MM.1S (cell line): ENCODE results near the gene PNMT.

Experiments
- DNase-seq: peaks from one replicate; pipeline ENCODE4 v3.0.0-alpha.2; 2015
- H2AFZ ChIP-seq: fragments of 300-600 bp; sonication (generic); 2 replicates; pipeline ENCODE4 v1.6.0; 2016; ENCODE audit warnings: antibody characterized with exemption, low read length
- H3F3A ChIP-seq: fragments of 300-600 bp; sonication (generic); 2 replicates; pipeline ENCODE4 v1.6.1; 2016; ENCODE audit warnings: mild to moderate bottlenecking, antibody characterized with exemption, low read length, moderate library complexity, mixed read lengths; ENCODE audit not compliant: insufficient read depth
- H3K27ac ChIP-seq: fragments of 300-600 bp; sonication (generic); 2 replicates; pipeline ENCODE4 v1.5.1; 2016; ENCODE audit warnings: mild to moderate bottlenecking, low read length
- H3K27me3 ChIP-seq: fragments of 300-600 bp; sonication (generic); replicated peaks from 2 replicates; pipeline ENCODE4 v1.6.0; 2016; ENCODE audit warnings: low read length; ENCODE audit not compliant: insufficient read depth
- H3K36me3 ChIP-seq: fragments of 300-600 bp; sonication (generic); replicated peaks from 2 replicates; pipeline ENCODE4 v1.6.1; 2016; ENCODE audit warnings: mild to moderate bottlenecking, low read length, mixed read lengths; ENCODE audit not compliant: insufficient read depth
- H3K4me1 ChIP-seq: fragments of 300-600 bp; sonication (generic); 2 replicates; pipeline ENCODE4 v1.6.1; 2016; ENCODE audit warnings: low read length, mixed read lengths
- H3K4me2 ChIP-seq: fragments of 300-600 bp; sonication (generic); 2 replicates; pipeline ENCODE4 v1.6.0; 2016; ENCODE audit warnings: low read depth, low read length
- H3K4me3 ChIP-seq: fragments of 300-600 bp; sonication (generic); 2 replicates; pipeline ENCODE4 v1.5.1; 2016; ENCODE audit warnings: low read length, mixed read lengths
- H3K79me2 ChIP-seq: fragments of 300-600 bp; sonication (generic); 2 replicates; pipeline ENCODE4 v1.6.1; 2016; ENCODE audit warnings: mixed run types, low read length, mixed read lengths
- H3K9ac ChIP-seq: fragments of 300-600 bp; sonication (generic); 2 replicates; pipeline ENCODE4 v1.6.1; 2016; ENCODE audit warnings: low read length, mixed read lengths
- H3K9me2 ChIP-seq: fragments of 300-600 bp; sonication (generic); replicated peaks from 2 replicates; pipeline ENCODE4 v1.6.1; 2016; ENCODE audit warnings: mild to moderate bottlenecking, low read length, mixed read lengths; ENCODE audit not compliant: insufficient read depth
- H3K9me3 ChIP-seq: fragments of 300-600 bp; sonication (generic); replicated peaks from 2 replicates; pipeline ENCODE4 v1.6.1; 2016; ENCODE audit warnings: mild to moderate bottlenecking, low read length, mixed read lengths; ENCODE audit not compliant: insufficient read depth
- H4K20me1 ChIP-seq: fragments of 300-600 bp; sonication (generic); 2 replicates; pipeline ENCODE4 v1.6.1; 2016; ENCODE audit warnings: mild to moderate bottlenecking, low read length, moderate library complexity, mixed read lengths; ENCODE audit not compliant: insufficient read depth
- CTCF ChIP-seq: fragments of 300-600 bp; sonication (generic); IDR thresholded peaks from 2 replicates; pipeline ENCODE4 v1.5.1; 2016; ENCODE audit warnings: antibody characterized with exemption, low read length, mixed read lengths
- EZH2 ChIP-seq: fragments of 300-600 bp; sonication (generic); optimal IDR thresholded peaks from 2 replicates; pipeline ENCODE3; 2017; ENCODE audit warnings: low read depth, mild to moderate bottlenecking, antibody characterized with exemption, low read length, mixed read lengths
- EZH2phosphoT487 ChIP-seq: fragments of 300-600 bp; sonication (generic); IDR thresholded peaks from 2 replicates; pipeline ENCODE4 v1.6.1; 2018; ENCODE audit warnings: antibody characterized with exemption, low read length

PNMT gene

GRCh38 chr17:39663688-39664580, 4.3 kb upstream of the PNMT start:
- Histone ChIP-seq H2AFZ (no peak overlapping the region), H3K9ac (no peak overlapping the region), H3K4me2 (no peak overlapping the region), H3K9me3 (no peaks in the 10 kb centered on the region), H3K36me3 (no peaks in the 10 kb centered on the region), H3F3A (no peaks in the 10 kb centered on the region), H3K27ac (no peak overlapping the region), H3K4me1 (no peaks in the 10 kb centered on the region), H3K4me3 (no peak overlapping the region), H3K27me3 (peaks cover 18% of the 10 kb centered on the region), H3K9me2 (no peaks in the 10 kb centered on the region), H4K20me1 (no peaks in the 10 kb centered on the region), H3K79me2 (no peaks in the 10 kb centered on the region)
- DNase-seq: no peak
- TF ChIP-seq CTCF (no peak), EZH2 (no peak), EZH2phosphoT487 (no peak)

- Histone ChIP-seq H3F3A (no peaks in the 10 kb centered on the region), H3K9me3 (no peaks in the 10 kb centered on the region), H2AFZ (no peak within 1 kb of the TSS), H3K9ac (no peak within 1 kb of the TSS), H3K4me2 (no peak within 1 kb of the TSS), H4K20me1 (no peaks in the 10 kb centered on the region), H3K9me2 (no peaks in the 10 kb centered on the region), H3K27ac (no peak within 1 kb of the TSS), H3K4me3 (no peak within 1 kb of the TSS), H3K27me3 (peaks cover 26% of the 10 kb centered on the region), H3K79me2 (no peaks in the 10 kb centered on the region), H3K4me1 (no peaks in the 10 kb centered on the region), H3K36me3 (no peaks in the 10 kb centered on the region)
- TF ChIP-seq EZH2phosphoT487 (no peak), EZH2 (no peak), CTCF (no peak)
- DNase-seq: no peak
Measured at GRCh38 chr17:39664581-39665561, 3.4 kb upstream of the PNMT start, which contains the start of gene TCAP. Gene TCAP, plus strand, starts transcription at chr17:39665349. Its CDS starts 11 bp downstream, at chr17:39665360.

- Histone ChIP-seq H2AFZ (no peak overlapping the region), H3K9ac (no peak overlapping the region), H3K9me2 (no peaks in the 10 kb centered on the region), H3K9me3 (no peaks in the 10 kb centered on the region), H3K36me3 (no peaks in the 10 kb centered on the region), H3K4me2 (no peak overlapping the region), H3K79me2 (no peaks in the 10 kb centered on the region), H3K27ac (no peak overlapping the region), H4K20me1 (no peaks in the 10 kb centered on the region), H3K4me3 (no peak overlapping the region), H3K27me3 (peaks cover 27% of the 10 kb centered on the region), H3K4me1 (no peaks in the 10 kb centered on the region), H3F3A (no peaks in the 10 kb centered on the region)
- DNase-seq: no peak
- TF ChIP-seq EZH2 (no peak), CTCF (no peak; the same call in 1 of the 2 replicates), EZH2phosphoT487 (no peak)
Measured at GRCh38 chr17:39665642-39666224, 2.5 kb upstream of the PNMT start.
